IMR-90 (cell line): Measurements from ENCODE around the gene GPR180. TPM values are rescaled to one million over a fixed set of nuclear protein-coding genes. Genes with fewer than 3 reads are reported as not detected.

Experiments used
- ATAC-seq: fragments of 200-7000 bp; cut with Tn5 transposase; 2 replicates; pipeline ENCODE4 v1.9.1; 2020; ENCODE audit warnings: low read depth, mild to moderate bottlenecking, moderate library complexity
- BruUV-seq: library from RNA; stranded (reverse); fragments of 400-500 nt; replicated peaks from 2 replicates; lab custom pipeline; 2021; lab: Mats Ljungman, UMichigan
- CTCF ChIA-PET: fragments of 300-600 bp; formaldehyde crosslinking; extraction: SDS; loops from one replicate; lab custom pipeline; 2021; ENCODE audit warnings: antibody characterized with exemption; lab: Yijun Ruan, JAX
- POLR2A ChIA-PET: fragments of 300-600 bp; sonication (Branson Sonifier 250); formaldehyde crosslinking; loops from one replicate; lab custom pipeline; 2022; ENCODE audit warnings: antibody characterized with exemption; ENCODE audit not compliant: unreplicated experiment; lab: Charles Lee
- DNase-seq: peaks from one replicate; pipeline ENCODE4 v3.0.0; 2013
- H2AFZ ChIP-seq: replicated peaks from 2 replicates; pipeline ENCODE3; 2013; ENCODE audit warnings: low read length, mild to moderate bottlenecking; ENCODE audit not compliant: poor library complexity
- H2AK5ac ChIP-seq: 2 replicates; pipeline ENCODE4 v1.6.1; 2013; ENCODE audit warnings: low read depth, low read length, inconsistent platforms
- H2AK9ac ChIP-seq: replicated peaks from 2 replicates; pipeline ENCODE3; 2013; ENCODE audit warnings: mild to moderate bottlenecking, low read depth, low read length, moderate library complexity; ENCODE audit not compliant: poor library complexity
- H2BK120ac ChIP-seq: 2 replicates; pipeline ENCODE4 v1.6.1; 2013; ENCODE audit warnings: low read depth, low read length, inconsistent platforms
- H2BK15ac ChIP-seq: 3 replicates; pipeline ENCODE4 v1.6.1; 2013; ENCODE audit warnings: low read depth, low read length, inconsistent platforms
- H2BK20ac ChIP-seq: 2 replicates; pipeline ENCODE4 v1.6.1; 2013; ENCODE audit warnings: low read depth, mild to moderate bottlenecking, inconsistent platforms, low read length, moderate library complexity
- H2BK5ac ChIP-seq: 2 replicates; pipeline ENCODE4 v1.6.1; 2013; ENCODE audit warnings: mild to moderate bottlenecking, low read depth, low read length, inconsistent platforms; ENCODE audit not compliant: poor library complexity, severe bottlenecking
- H3K14ac ChIP-seq: replicated peaks from 2 replicates; pipeline ENCODE4 v1.6.1; 2013; ENCODE audit warnings: low read depth, low read length, inconsistent platforms
- H3K18ac ChIP-seq: 2 replicates; pipeline ENCODE4 v1.6.1; 2013; ENCODE audit warnings: low read depth, low read length, control low read depth
- H3K23ac ChIP-seq: 2 replicates; pipeline ENCODE4 v1.6.1; 2013; ENCODE audit warnings: low read depth, low read length, inconsistent platforms
- H3K27ac ChIP-seq: 2 replicates; pipeline ENCODE4 v1.5.1; 2013; ENCODE audit warnings: mild to moderate bottlenecking, control low read depth, low read length; ENCODE audit not compliant: insufficient read depth
- H3K27me3 ChIP-seq: 2 replicates; pipeline ENCODE4 v1.6.1; 2013; ENCODE audit warnings: low read length; ENCODE audit not compliant: control insufficient read depth, insufficient read depth
- H3K36me3 ChIP-seq: 2 replicates; pipeline ENCODE4 v1.6.1; 2013; ENCODE audit warnings: low read length, mixed read lengths; ENCODE audit not compliant: control insufficient read depth, insufficient read depth
- H3K4ac ChIP-seq: 2 replicates; pipeline ENCODE4 v1.6.1; 2013; ENCODE audit warnings: low read depth, low read length, inconsistent platforms
- H3K4me1 ChIP-seq: 2 replicates; pipeline ENCODE4 v1.6.1; 2013; ENCODE audit warnings: low read length, mixed read lengths; ENCODE audit not compliant: control insufficient read depth, insufficient read depth
- H3K4me2 ChIP-seq: 2 replicates; pipeline ENCODE4 v1.6.1; 2013; ENCODE audit warnings: low read depth, mild to moderate bottlenecking, control low read depth, low read length, moderate library complexity
- H3K4me3 ChIP-seq: 2 replicates; pipeline ENCODE4 v1.5.1; 2013; ENCODE audit warnings: low read depth, mild to moderate bottlenecking, control low read depth, low read length, moderate library complexity; ENCODE audit not compliant: insufficient read depth
- H3K56ac ChIP-seq: 2 replicates; pipeline ENCODE4 v1.6.1; 2013; ENCODE audit warnings: low read length, inconsistent platforms; ENCODE audit not compliant: insufficient read depth; ENCODE audit errors: extremely low read depth
- H3K79me1 ChIP-seq, 2 experiments: 2 replicates each; pipeline ENCODE4 v1.6.1; 2013; ENCODE audit warnings: low read length in 2 of 2, inconsistent platforms in 1 of 2, low read depth in 1 of 2
- H3K9ac ChIP-seq: 2 replicates; pipeline ENCODE4 v1.6.1; 2013; ENCODE audit warnings: low read depth, low read length, control low read depth
- H3K9me1 ChIP-seq: 2 replicates; pipeline ENCODE4 v1.6.1; 2013; ENCODE audit warnings: low read length, inconsistent platforms; ENCODE audit not compliant: insufficient read depth
- H3K9me3 ChIP-seq: 2 replicates; pipeline ENCODE4 v1.6.1; 2013; ENCODE audit warnings: low read length; ENCODE audit not compliant: control insufficient read depth, insufficient read depth
- H4K20me1 ChIP-seq: 2 replicates; pipeline ENCODE4 v1.6.1; 2013; ENCODE audit warnings: low read length, inconsistent platforms; ENCODE audit not compliant: insufficient read depth
- H4K5ac ChIP-seq: 2 replicates; pipeline ENCODE4 v1.6.1; 2013; ENCODE audit warnings: mild to moderate bottlenecking, low read depth, low read length, control low read depth
- H4K8ac ChIP-seq, 2 experiments: 2 replicates each; pipeline ENCODE4 v1.6.1; 2013; ENCODE audit warnings: low read depth in 2 of 2, low read length in 2 of 2, control low read depth in 1 of 2, inconsistent platforms in 1 of 2
- H4K91ac ChIP-seq: 2 replicates; pipeline ENCODE4 v1.6.1; 2013; ENCODE audit warnings: low read depth, low read length, inconsistent platforms; ENCODE audit not compliant: insufficient read depth
- CEBPB ChIP-seq: IDR thresholded peaks from 2 replicates; pipeline ENCODE4 v1.6.1; 2012; ENCODE audit warnings: low read depth, low read length, improper control_type of control experiment
- CHD1 ChIP-seq: IDR thresholded peaks from 2 replicates; pipeline ENCODE4 v1.6.1; 2012; ENCODE audit warnings: low read depth, low read length, improper control_type of control experiment
- FOS ChIP-seq: fragments of 150-350 bp; IDR thresholded peaks from 2 replicates; pipeline ENCODE4 v1.6.1; 2016; ENCODE audit warnings: low read depth, low read length
- MAZ ChIP-seq: IDR thresholded peaks from 2 replicates; pipeline ENCODE4 v1.6.1; 2012; ENCODE audit warnings: low read depth, mild to moderate bottlenecking, low read length, improper control_type of control experiment, moderate library complexity, borderline replicate concordance
- MXI1 ChIP-seq: IDR thresholded peaks from 2 replicates; pipeline ENCODE4 v1.6.1; 2012; ENCODE audit warnings: low read depth, mild to moderate bottlenecking, low read length, moderate library complexity, borderline replicate concordance
- NFE2L2 ChIP-seq: fragments of 150-350 bp; IDR thresholded peaks from 2 replicates; pipeline ENCODE4 v1.6.1; 2016; ENCODE audit warnings: low read depth, mild to moderate bottlenecking, low read length
- POLR2A ChIP-seq: IDR thresholded peaks from 2 replicates; pipeline ENCODE4 v1.6.1; 2012; ENCODE audit warnings: mild to moderate bottlenecking, low read depth, low read length
- RAD21 ChIP-seq: IDR thresholded peaks from 2 replicates; pipeline ENCODE4 v1.6.1; 2012; ENCODE audit warnings: low read length, improper control_type of control experiment
- USF2 ChIP-seq: fragments of 150-350 bp; IDR thresholded peaks from 2 replicates; pipeline ENCODE4 v1.6.1; 2017; ENCODE audit warnings: mild to moderate bottlenecking, antibody characterized with exemption, low read length, low read depth
- WGBS, 2 experiments: methylation state at CpG; one replicate each; pipeline versions ENCODE4 v1.1.5 to v1.1.7; 2013; ENCODE audit warnings: missing lambda C conversion rate in 2 of 2; ENCODE audit not compliant: insufficient read length in 1 of 2; ENCODE audit errors: extremely low coverage in 2 of 2; 5-methylcytosine and 5-hydroxymethylcytosine counted together
- dilution Hi-C: fragments of 300-500 bp; cut with HindIII; formaldehyde crosslinking; loops from one replicate; pipeline ENCODE4 v1.14.3; 2018; ENCODE audit warnings: low sequenced_read_pairs; ENCODE audit not compliant: unreplicated experiment
- in situ Hi-C: fragments of 300-500 bp; cut with MboI; formaldehyde crosslinking; loops from 3 replicates; pipeline ENCODE4 v1.14.3; 2019; ENCODE audit warnings: low sequenced_read_pairs, inconsistent platforms, mixed read lengths
- intact Hi-C: fragments of 100-400 bp; cut with micrococcal nuclease; formaldehyde crosslinking; loops from 2 replicates; pipeline ENCODE4 v1.10.0; 2022
- polyA plus RNA-seq, 3 experiments: library from polyadenylated mRNA; depleted of rRNA; stranded (reverse); fragments of >200 nt; gene quantifications; 2 replicates each; pipeline ENCODE4 v1.2.3, GENCODE V29; 2012; ENCODE audit warnings: low replicate concordance in 1 of 3
- total RNA-seq: library from RNA; depleted of rRNA; stranded (reverse); fragments of >200 nt; gene quantifications from 2 replicates; pipeline ENCODE4 v1.2.3, GENCODE V29; 2012
- TF ChIP-seq, protein P1 (sequence below): fragments of 150-350 bp; IDR thresholded peaks from 2 replicates; pipeline ENCODE4 v1.6.1; 2016; ENCODE audit warnings: low read depth, mild to moderate bottlenecking, low read length, moderate library complexity, borderline replicate concordance

The GPR180 gene
- total and polyA plus RNA-seq, 2 of the 4 experiments (the other 2 are of a cell fraction): 2.8 to 10.8 TPM

- intact Hi-C loops: no loop called here
- no peak overlapping the region for H4K5ac ChIP-seq
These were observed 29.2 kb downstream of the GPR180 start for GRCh38 chr13:94630858-94631257.

More at GRCh38 chr13:94630858-94631257, 29.2 kb downstream of the GPR180 start:
- dilution Hi-C loops: no loop called here
- no peaks in the 10 kb centered on the region for H3K27me3 ChIP-seq
- no peak overlapping the region for H3K4ac ChIP-seq
- H3K9ac ChIP-seq: no peak overlapping the region
- no CpG with 5 or more reads among the region's 2 CpGs for WGBS, 2 experiments
- ChIA-PET CTCF (no interaction called here), POLR2A (no interaction called here)
- H4K20me1 ChIP-seq: no peaks in the 10 kb centered on the region
- no peak overlapping the region for H3K56ac ChIP-seq
- H3K4me2 ChIP-seq: no peak overlapping the region
- H3K14ac ChIP-seq: no peak overlapping the region
- no peak overlapping the region for H3K4me3 ChIP-seq
- no peak overlapping the region for H2AK9ac ChIP-seq
- no peaks in the 10 kb centered on the region for H3K9me1 ChIP-seq
- no peak overlapping the region for H2BK20ac ChIP-seq
- no peak overlapping the region for H2BK5ac ChIP-seq
- no peak overlapping the region for H4K8ac ChIP-seq
- H3K9me3 ChIP-seq: no peaks in the 10 kb centered on the region
- peaks cover 6% of the 10 kb centered on the region for H3K36me3 ChIP-seq
- in situ Hi-C loops: no loop called here
- H4K91ac ChIP-seq: no peak overlapping the region
- no peak overlapping the region for H3K18ac ChIP-seq
- no peak overlapping the region for H2BK120ac ChIP-seq
- no TSS peak for BruUV-seq
- H3K27ac ChIP-seq: no peak overlapping the region
- H2AFZ ChIP-seq: no peak overlapping the region
- H2AK5ac ChIP-seq: no peak overlapping the region
- no peaks in the 10 kb centered on the region for H3K79me1 ChIP-seq
- ATAC-seq (no peak), DNase-seq (no peak)
- H3K23ac ChIP-seq: no peak overlapping the region
- no peaks in the 10 kb centered on the region for H3K4me1 ChIP-seq
- no peak overlapping the region for H2BK15ac ChIP-seq
- no peak for TF ChIP-seq CEBPB
- TF ChIP-seq USF2: no peak
- TF ChIP-seq POLR2A: no peak
- TF ChIP-seq, protein P1, sequence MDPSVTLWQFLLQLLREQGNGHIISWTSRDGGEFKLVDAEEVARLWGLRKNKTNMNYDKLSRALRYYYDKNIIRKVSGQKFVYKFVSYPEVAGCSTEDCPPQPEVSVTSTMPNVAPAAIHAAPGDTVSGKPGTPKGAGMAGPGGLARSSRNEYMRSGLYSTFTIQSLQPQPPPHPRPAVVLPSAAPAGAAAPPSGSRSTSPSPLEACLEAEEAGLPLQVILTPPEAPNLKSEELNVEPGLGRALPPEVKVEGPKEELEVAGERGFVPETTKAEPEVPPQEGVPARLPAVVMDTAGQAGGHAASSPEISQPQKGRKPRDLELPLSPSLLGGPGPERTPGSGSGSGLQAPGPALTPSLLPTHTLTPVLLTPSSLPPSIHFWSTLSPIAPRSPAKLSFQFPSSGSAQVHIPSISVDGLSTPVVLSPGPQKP: no peak
- no peak for TF ChIP-seq NFE2L2
- TF ChIP-seq CHD1: no peak
- no peak for TF ChIP-seq MAZ
- TF ChIP-seq RAD21: no peak
- no peak for TF ChIP-seq MXI1
- no peak for TF ChIP-seq FOS
